ENCODE results near the gene HCN2. TPM values are rescaled to one million over a fixed set of nuclear protein-coding genes. Genes with fewer than 3 reads are reported as not detected.

HCN2 gene
- total and polyA plus RNA-seq, 10 of the 15 experiments (the other 5 are each of a cell fraction or from before 2014, with no cell fraction given), result 0.01 to 0.54 (median 0.08) TPM; not detected in 4

DNA sequence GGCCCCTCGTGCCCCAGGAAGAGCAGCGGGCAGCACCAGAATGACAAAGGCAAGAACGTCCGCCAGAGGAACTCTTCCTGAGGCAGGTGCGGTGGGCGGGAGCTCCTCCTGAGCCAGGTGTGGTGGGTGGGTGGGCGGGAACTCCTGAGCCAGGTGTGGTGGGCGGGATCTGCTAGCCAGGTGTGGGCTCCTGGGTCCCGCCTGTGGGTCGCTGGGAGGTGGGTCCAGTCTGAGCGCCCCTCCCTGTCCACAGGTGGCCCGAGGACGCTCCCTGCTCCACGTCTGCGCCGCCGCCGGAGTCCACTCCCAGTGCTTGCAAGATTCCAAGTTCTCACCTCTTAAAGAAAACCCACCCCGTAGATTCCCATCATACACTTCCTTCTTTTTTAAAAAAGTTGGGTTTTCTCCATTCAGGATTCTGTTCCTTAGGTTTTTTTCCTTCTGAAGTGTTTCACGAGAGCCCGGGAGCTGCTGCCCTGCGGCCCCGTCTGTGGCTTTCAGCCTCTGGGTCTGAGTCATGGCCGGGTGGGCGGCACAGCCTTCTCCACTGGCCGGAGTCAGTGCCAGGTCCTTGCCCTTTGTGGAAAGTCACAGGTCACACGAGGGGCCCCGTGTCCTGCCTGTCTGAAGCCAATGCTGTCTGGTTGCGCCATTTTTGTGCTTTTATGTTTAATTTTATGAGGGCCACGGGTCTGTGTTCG, 7.0 kb upstream of the HCN2 start:
- no peak for FAIRE-seq
- Histone ChIP-seq H3K36me3 (ENCODE audit: control insufficient read depth in 2 of 2, insufficient read depth in 2 of 2, low read length in 1 of 2) (peaks cover 0 to 41% of the 10 kb centered on the region in 2 experiments; a peak in 3 of 4 replicates), H3K79me2 (ENCODE audit: control insufficient read depth, insufficient read depth, low read length) (peaks cover 15% of the 10 kb centered on the region), H3K4me1 (ENCODE audit: control insufficient read depth, insufficient read depth, low read length) (no peaks in the 10 kb centered on the region), H4K20me1 (ENCODE audit: control insufficient read depth, insufficient read depth) (no peaks in the 10 kb centered on the region), H3K27me3 (replicated peaks in 1 of 2; ENCODE audit: control insufficient read depth in 2 of 2, insufficient read depth in 2 of 2, low read length in 1 of 2) (no peaks in the 10 kb centered on the region), H3K4me3 (no peak overlapping the region), H3K9me3 (replicated peaks; ENCODE audit: control insufficient read depth, insufficient read depth, low read length) (no peaks in the 10 kb centered on the region), H3K27ac (ENCODE audit: control insufficient read depth, insufficient read depth) (no peak overlapping the region), H2AFZ (ENCODE audit: control insufficient read depth, low read depth, low read length) (no peak overlapping the region), H3K9ac (ENCODE audit: control insufficient read depth, insufficient read depth, low read length) (no peak overlapping the region), H3K4me2 (ENCODE audit: control insufficient read depth, insufficient read depth) (no peak overlapping the region)
- ChIA-PET CTCF (no interaction called here), RAD21 (ENCODE audit: unreplicated experiment) (no interaction called here), SMC1A (ENCODE audit: uncharacterized antibody, unreplicated experiment) (no interaction called here), POLR2A (no interaction called here)
- DNase-seq (ENCODE audit: low read depth, low spot score), result no peak
- in situ Hi-C loops (cut with MboI), result no loop called here
- BruUV-seq (replicated peaks), result TSS peak; percentile 94
- ATAC-seq, result no peak
- TF ChIP-seq BHLHE40 (IDR thresholded peaks at IDR 0.05; ENCODE audit: borderline replicate concordance in 1 of 2, low read depth in 2 of 2, low read length in 1 of 2) (no peak), CHD1 (IDR thresholded peaks at IDR 0.05; ENCODE audit: low read depth, low read length) (no peak), PML (IDR thresholded peaks at IDR 0.05; ENCODE audit: low read length) (no peak), FOS (IDR thresholded peaks at IDR 0.05; ENCODE audit: borderline replicate concordance, extremely low read depth, insufficient read length) (no peak), BMI1 (IDR thresholded peaks at IDR 0.05; ENCODE audit: borderline replicate concordance) (no peak), SPI1 (IDR thresholded peaks at IDR 0.05; ENCODE audit: borderline replicate concordance, insufficient read depth, low read depth, low read length) (no peak), SREBF1 (IDR thresholded peaks at IDR 0.05; ENCODE audit: low read length) (no peak), IRF4 (IDR thresholded peaks at IDR 0.05; ENCODE audit: low read depth, low read length) (no peak), LARP7 (IDR thresholded peaks at IDR 0.05) (no peak)
- TF ChIP-seq, protein P1, sequence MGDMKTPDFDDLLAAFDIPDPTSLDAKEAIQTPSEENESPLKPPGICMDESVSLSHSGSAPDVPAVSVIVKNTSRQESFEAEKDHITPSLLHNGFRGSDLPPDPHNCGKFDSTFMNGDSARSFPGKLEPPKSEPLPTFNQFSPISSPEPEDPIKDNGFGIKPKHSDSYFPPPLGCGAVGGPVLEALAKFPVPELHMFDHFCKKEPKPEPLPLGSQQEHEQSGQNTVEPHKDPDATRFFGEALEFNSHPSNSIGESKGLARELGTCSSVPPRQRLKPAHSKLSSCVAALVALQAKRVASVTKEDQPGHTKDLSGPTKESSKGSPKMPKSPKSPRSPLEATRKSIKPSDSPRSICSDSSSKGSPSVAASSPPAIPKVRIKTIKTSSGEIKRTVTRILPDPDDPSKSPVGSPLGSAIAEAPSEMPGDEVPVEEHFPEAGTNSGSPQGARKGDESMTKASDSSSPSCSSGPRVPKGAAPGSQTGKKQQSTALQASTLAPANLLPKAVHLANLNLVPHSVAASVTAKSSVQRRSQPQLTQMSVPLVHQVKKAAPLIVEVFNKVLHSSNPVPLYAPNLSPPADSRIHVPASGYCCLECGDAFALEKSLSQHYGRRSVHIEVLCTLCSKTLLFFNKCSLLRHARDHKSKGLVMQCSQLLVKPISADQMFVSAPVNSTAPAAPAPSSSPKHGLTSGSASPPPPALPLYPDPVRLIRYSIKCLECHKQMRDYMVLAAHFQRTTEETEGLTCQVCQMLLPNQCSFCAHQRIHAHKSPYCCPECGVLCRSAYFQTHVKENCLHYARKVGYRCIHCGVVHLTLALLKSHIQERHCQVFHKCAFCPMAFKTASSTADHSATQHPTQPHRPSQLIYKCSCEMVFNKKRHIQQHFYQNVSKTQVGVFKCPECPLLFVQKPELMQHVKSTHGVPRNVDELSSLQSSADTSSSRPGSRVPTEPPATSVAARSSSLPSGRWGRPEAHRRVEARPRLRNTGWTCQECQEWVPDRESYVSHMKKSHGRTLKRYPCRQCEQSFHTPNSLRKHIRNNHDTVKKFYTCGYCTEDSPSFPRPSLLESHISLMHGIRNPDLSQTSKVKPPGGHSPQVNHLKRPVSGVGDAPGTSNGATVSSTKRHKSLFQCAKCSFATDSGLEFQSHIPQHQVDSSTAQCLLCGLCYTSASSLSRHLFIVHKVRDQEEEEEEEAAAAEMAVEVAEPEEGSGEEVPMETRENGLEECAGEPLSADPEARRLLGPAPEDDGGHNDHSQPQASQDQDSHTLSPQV (IDR thresholded peaks at IDR 0.05), result no peak
- 76% methylated on average over 31 of the region's 31 CpGs for WGBS (ENCODE audit: insufficient coverage, insufficient replicate concordance, low lambda C conversion rate, missing lambda C conversion rate)
- intact Hi-C loops (cut with micrococcal nuclease; ENCODE audit: unreplicated experiment), result no loop called here
